GM12878 (cell line): ENCODE results near the gene ATP7A. TPM values are rescaled to one million over a fixed set of nuclear protein-coding genes. Genes with fewer than 3 reads are reported as not detected.

Experiments used
- ATAC-seq: fragments of 200-7000 bp; cut with Tn5 transposase; 3 replicates; pipeline ENCODE4 v1.9.1; 2020; ENCODE audit warnings: mild to moderate bottlenecking, moderate library complexity
- BruUV-seq: library from RNA; stranded (reverse); fragments of 400-500 nt; replicated peaks from 2 replicates; lab custom pipeline; 2021; lab: Mats Ljungman, UMichigan
- CTCF ChIA-PET: fragments of 300-600 bp; sonication (Branson Sonifier 250); formaldehyde crosslinking; extraction: SDS; loops from one replicate; lab custom pipeline; 2021; ENCODE audit warnings: inconsistent platforms; lab: Yijun Ruan, JAX
- POLR2A ChIA-PET: fragments of 350-600 bp; formaldehyde crosslinking; extraction: SDS; loops from one replicate; lab custom pipeline; 2021; ENCODE audit warnings: inconsistent platforms; lab: Charles Lee
- RAD21 ChIA-PET: fragments of 300-600 bp; sonication (Branson Sonifier 250); formaldehyde crosslinking; loops from one replicate; lab custom pipeline; 2023; ENCODE audit warnings: antibody characterized with exemption; ENCODE audit not compliant: unreplicated experiment; lab: Charles Lee
- SMC1A ChIA-PET: fragments of 300-600 bp; sonication (Branson Sonifier 250); formaldehyde crosslinking; loops from one replicate; lab custom pipeline; 2023; ENCODE audit not compliant: unreplicated experiment, uncharacterized antibody; lab: Charles Lee
- DNase-seq: peaks from one replicate; pipeline ENCODE4 v3.0.0-alpha.2; 2011; ENCODE audit warnings: low read depth, low spot score
- FAIRE-seq: peaks from 3 replicates; lab custom pipeline; 2011; peaks lifted over from hg19 to GRCh38; lab: Jason Lieb, UNC
- H2AFZ ChIP-seq: 2 replicates; pipeline ENCODE4 v1.6.0; 2011; ENCODE audit warnings: low read depth, low read length, control low read depth; ENCODE audit not compliant: control insufficient read depth
- H3K27ac ChIP-seq: 2 replicates; pipeline ENCODE4 v1.5.1; 2011; ENCODE audit warnings: control low read depth; ENCODE audit not compliant: control insufficient read depth, insufficient read depth
- H3K27me3 ChIP-seq, 2 experiments: replicated peaks in 1 of 2; 2 replicates each; pipeline versions ENCODE4 v1.6.0 to v1.6.1; 2011; ENCODE audit warnings: low read length in 1 of 2; ENCODE audit not compliant: control insufficient read depth in 2 of 2, insufficient read depth in 2 of 2
- H3K36me3 ChIP-seq, 2 experiments: 2 replicates each; pipeline ENCODE4 v1.5.1; 2011; ENCODE audit warnings: low read length in 1 of 2; ENCODE audit not compliant: control insufficient read depth in 2 of 2, insufficient read depth in 2 of 2
- H3K4me1 ChIP-seq: 2 replicates; pipeline ENCODE4 v1.6.1; 2011; ENCODE audit warnings: mild to moderate bottlenecking, low read length, moderate library complexity, mixed read lengths; ENCODE audit not compliant: control insufficient read depth, insufficient read depth
- H3K4me2 ChIP-seq: 2 replicates; pipeline ENCODE4 v1.6.0; 2011; ENCODE audit warnings: control low read depth; ENCODE audit not compliant: control insufficient read depth, insufficient read depth
- H3K4me3 ChIP-seq: fragments of 200-600 bp; sonication (generic); 2 replicates; pipeline ENCODE4 v1.5.1; 2016
- H3K79me2 ChIP-seq: 2 replicates; pipeline ENCODE4 v1.6.0; 2011; ENCODE audit warnings: low read length; ENCODE audit not compliant: control insufficient read depth, insufficient read depth
- H3K9ac ChIP-seq: 2 replicates; pipeline ENCODE4 v1.8.0; 2011; ENCODE audit warnings: low read length, control low read depth, mixed read lengths; ENCODE audit not compliant: control insufficient read depth, insufficient read depth
- H3K9me3 ChIP-seq: replicated peaks from 3 replicates; pipeline ENCODE4 v1.5.1; 2011; ENCODE audit warnings: mild to moderate bottlenecking, low read length; ENCODE audit not compliant: control insufficient read depth, insufficient read depth
- H4K20me1 ChIP-seq: 2 replicates; pipeline ENCODE4 v1.6.0; 2011; ENCODE audit not compliant: control insufficient read depth, insufficient read depth
- CEBPZ ChIP-seq: fragments of 150-350 bp; IDR thresholded peaks from 2 replicates; pipeline ENCODE4 v1.6.1; 2016; ENCODE audit warnings: low read depth, low read length
- E2F4 ChIP-seq: IDR thresholded peaks from 2 replicates; pipeline ENCODE4 v1.6.1; 2012; ENCODE audit warnings: low read depth, low read length, improper control_type of control experiment
- NR2C2 ChIP-seq: IDR thresholded peaks from 2 replicates; pipeline ENCODE4 v1.6.1; 2011; ENCODE audit warnings: borderline replicate concordance, low read depth; ENCODE audit not compliant: control insufficient read depth, insufficient read length
- PAX8 ChIP-seq: fragments of 450-650 bp; IDR thresholded peaks from 2 replicates; pipeline ENCODE4 v1.6.1; 2017; ENCODE audit warnings: mild to moderate bottlenecking, moderate library complexity
- POLR2A ChIP-seq: IDR thresholded peaks from 2 replicates; pipeline ENCODE4 v1.6.1; 2011; ENCODE audit warnings: low read depth, mild to moderate bottlenecking, low read length
- RFX5 ChIP-seq: IDR thresholded peaks from 2 replicates; pipeline ENCODE4 v1.6.1; 2011; ENCODE audit warnings: low read depth, low read length, improper control_type of control experiment
- SKIL ChIP-seq: fragments of 450-650 bp; IDR thresholded peaks from 2 replicates; pipeline ENCODE4 v1.6.1; 2017; ENCODE audit warnings: mild to moderate bottlenecking, low read depth, inconsistent platforms; ENCODE audit not compliant: poor library complexity, severe bottlenecking
- STAT3 ChIP-seq: IDR thresholded peaks from 2 replicates; pipeline ENCODE4 v1.6.1; 2011; ENCODE audit warnings: low read depth, low read length, improper control_type of control experiment
- USF1 ChIP-seq: IDR thresholded peaks from 2 replicates; pipeline ENCODE4 v1.6.1; 2011; ENCODE audit warnings: borderline replicate concordance, low read depth, mild to moderate bottlenecking, moderate library complexity, mixed read lengths, low read length; ENCODE audit not compliant: insufficient read depth; ENCODE audit errors: extremely low read length
- in situ Hi-C: fragments of 300-500 bp; cut with MboI; formaldehyde crosslinking; loops from 9 replicates; pipeline ENCODE4 v1.14.3; 2018; ENCODE audit warnings: mixed read lengths
- intact Hi-C: fragments of 100-400 bp; cut with micrococcal nuclease; formaldehyde crosslinking; loops from one replicate; pipeline ENCODE4 v1.14.2; 2022; ENCODE audit not compliant: unreplicated experiment
- polyA plus RNA-seq, 11 experiments: library from polyadenylated mRNA; depleted of rRNA in 4 of 11; unstranded in 6 of 11; stranded (reverse) in 5 of 11; fragments of >200 nt; fragmentation: Nextera tagmentation in 4 of 11; fragmentation: Illumina TruSeq in 1 of 11; extraction: Ambion mirVana in 4 of 11; extraction: Trizol in 1 of 11; gene quantifications; 1 replicate in 1 of 11; 2 replicates in 10 of 11; pipeline versions ENCODE4 v1.2.1 to v1.2.3, GENCODE V29; 2011 to 2016; ENCODE audit warnings: inconsistent platforms in 2 of 11, missing spikeins in 2 of 11, low read depth in 1 of 11
- total RNA-seq, 4 experiments: library from RNA; depleted of rRNA in 3 of 4; stranded (reverse); fragments of >200 nt in 3 of 4; fragmentation: Illumina TruSeq in 1 of 4; extraction: Trizol in 1 of 4; gene quantifications; 2 replicates each; pipeline versions ENCODE4 v1.2.1 to v1.2.3, GENCODE V29; 2013 to 2021
- TF ChIP-seq, protein P1 (sequence below): fragments of 450-650 bp; IDR thresholded peaks from 2 replicates; pipeline ENCODE4 v1.6.1; 2017; ENCODE audit warnings: low read depth, mild to moderate bottlenecking, moderate library complexity

The ATP7A gene
- total and polyA plus RNA-seq, 10 of the 15 experiments (the other 5 are each of a cell fraction or from before 2014, with no cell fraction given): 2.5 to 12.0 (median 7.6) TPM

DNA sequence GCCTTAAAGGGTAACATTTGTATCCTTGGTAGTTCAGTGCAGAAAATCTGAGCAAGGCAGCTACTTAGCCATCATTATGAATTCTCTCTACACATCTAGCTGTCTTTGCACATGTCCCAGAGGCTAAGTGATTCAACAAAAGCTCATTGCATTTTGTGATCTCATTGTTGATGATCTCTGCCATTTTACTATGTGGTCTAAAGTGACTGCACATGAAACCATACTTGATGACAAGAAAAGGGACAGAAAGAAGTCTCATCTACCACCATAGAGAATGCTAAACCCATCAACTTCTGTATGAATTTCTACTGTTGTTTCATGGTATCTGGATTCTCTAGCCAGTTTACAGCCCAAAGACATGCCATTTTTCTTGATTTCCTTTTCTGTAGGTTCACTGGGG, 187.6 kb downstream of the ATP7A start:
- ATAC-seq (no peak), DNase-seq (no peak), FAIRE-seq (no peak)
- in situ Hi-C loops: no loop called here
- no peaks in the 10 kb centered on the region for H3K36me3 ChIP-seq
- H2AFZ ChIP-seq: no peak overlapping the region
- no peaks in the 10 kb centered on the region for H4K20me1 ChIP-seq
- no peak overlapping the region for H3K27ac ChIP-seq
- no peak overlapping the region for H3K4me2 ChIP-seq
- H3K9me3 ChIP-seq: peaks cover 4% of the 10 kb centered on the region; the same call in 2 of the 3 replicates
- no peaks in the 10 kb centered on the region for H3K79me2 ChIP-seq
- ChIA-PET POLR2A (no interaction called here), SMC1A (interaction anchor here (1.5 to 1.9 kb wide), 2 partner anchors 33 to 73 kb away, joined by 5 read pairs; no protein-coding TSS in a partner anchor), RAD21 (no interaction called here), CTCF (interaction anchor here (1.4 kb wide), 1 partner anchor 187 kb away, joined by 4 read pairs; the partner anchor contains the start of gene ATP7A)
- no peak for TF ChIP-seq PAX8
- no peak for TF ChIP-seq CEBPZ
- TF ChIP-seq RFX5: no peak
- TF ChIP-seq E2F4: no peak
- no peak for TF ChIP-seq POLR2A
- TF ChIP-seq NR2C2: no peak
- TF ChIP-seq, protein P1, sequence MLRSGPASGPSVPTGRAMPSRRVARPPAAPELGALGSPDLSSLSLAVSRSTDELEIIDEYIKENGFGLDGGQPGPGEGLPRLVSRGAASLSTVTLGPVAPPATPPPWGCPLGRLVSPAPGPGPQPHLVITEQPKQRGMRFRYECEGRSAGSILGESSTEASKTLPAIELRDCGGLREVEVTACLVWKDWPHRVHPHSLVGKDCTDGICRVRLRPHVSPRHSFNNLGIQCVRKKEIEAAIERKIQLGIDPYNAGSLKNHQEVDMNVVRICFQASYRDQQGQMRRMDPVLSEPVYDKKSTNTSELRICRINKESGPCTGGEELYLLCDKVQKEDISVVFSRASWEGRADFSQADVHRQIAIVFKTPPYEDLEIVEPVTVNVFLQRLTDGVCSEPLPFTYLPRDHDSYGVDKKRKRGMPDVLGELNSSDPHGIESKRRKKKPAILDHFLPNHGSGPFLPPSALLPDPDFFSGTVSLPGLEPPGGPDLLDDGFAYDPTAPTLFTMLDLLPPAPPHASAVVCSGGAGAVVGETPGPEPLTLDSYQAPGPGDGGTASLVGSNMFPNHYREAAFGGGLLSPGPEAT: no peak
- no peak for TF ChIP-seq STAT3
- no peak for TF ChIP-seq USF1
- TF ChIP-seq SKIL: no peak
- intact Hi-C loops: no loop called here
- no peaks in the 10 kb centered on the region; the same call in 1 of the 2 replicates for H3K4me1 ChIP-seq
- no TSS peak for BruUV-seq
- no peak overlapping the region for H3K4me3 ChIP-seq
- no peaks in the 10 kb centered on the region for H3K27me3 ChIP-seq
- no peak overlapping the region for H3K9ac ChIP-seq
